Colonic mucosa (tissue), 4 donors: ENCODE data around the gene ADGRV1. TPM values are rescaled to one million over a fixed set of nuclear protein-coding genes. Genes with fewer than 3 reads are reported as not detected.

ENCODE experiments used
- DNase-seq: peaks from one replicate; pipeline ENCODE4 v3.0.0-alpha.2; 2020
- H3K27ac ChIP-seq: fragments of 200-600 bp; one replicate; pipeline ENCODE4 v1.8.0; 2021
- H3K27me3 ChIP-seq: fragments of 200-600 bp; one replicate; pipeline ENCODE4 v1.8.0; 2021
- H3K36me3 ChIP-seq: fragments of 200-600 bp; one replicate; pipeline ENCODE4 v1.8.0; 2021
- H3K4me1 ChIP-seq: fragments of 200-600 bp; one replicate; pipeline ENCODE4 v1.8.0; 2021; ENCODE audit warnings: mild to moderate bottlenecking
- H3K4me3 ChIP-seq: fragments of 200-600 bp; one replicate; pipeline ENCODE4 v1.8.0; 2021
- H3K9ac ChIP-seq, 2 donors: one replicate each; pipeline ENCODE4 v1.7.0; 2013; ENCODE audit warnings: control low read depth in 2 of 2, low read depth in 2 of 2, low read length in 2 of 2
- H3K9me3 ChIP-seq: fragments of 200-600 bp; one replicate; pipeline ENCODE4 v1.8.0; 2021
- CTCF ChIP-seq: fragments of 200-600 bp; IDR thresholded peaks from one replicate; pipeline ENCODE4 v1.8.0; 2022; ENCODE audit warnings: antibody characterized with exemption, mild to moderate bottlenecking
- intact Hi-C: fragments of 100-400 bp; cut with DNase I; formaldehyde crosslinking; loops from one replicate; pipeline ENCODE4 v1.14.1; 2022
- total RNA-seq, 2 donors: library from RNA; stranded (reverse); fragmentation: NEBNext Ultra II Directional in 1 of 2; extraction: Animal tissue kit (Norgen Biotek cat#: 25700) in 1 of 2; gene quantifications; one replicate each; pipeline ENCODE4 v1.2.1, GENCODE V29; 2021
- donor health status: healthy.
- donor health status: DM: no; HTN: no; CAD: no.
- donor health status: DM: no; HTN: no; CAD: no.

The ADGRV1 gene
- total RNA-seq, 2 donors from 2014 or later = 5.1 to 12.9 TPM

DNA sequence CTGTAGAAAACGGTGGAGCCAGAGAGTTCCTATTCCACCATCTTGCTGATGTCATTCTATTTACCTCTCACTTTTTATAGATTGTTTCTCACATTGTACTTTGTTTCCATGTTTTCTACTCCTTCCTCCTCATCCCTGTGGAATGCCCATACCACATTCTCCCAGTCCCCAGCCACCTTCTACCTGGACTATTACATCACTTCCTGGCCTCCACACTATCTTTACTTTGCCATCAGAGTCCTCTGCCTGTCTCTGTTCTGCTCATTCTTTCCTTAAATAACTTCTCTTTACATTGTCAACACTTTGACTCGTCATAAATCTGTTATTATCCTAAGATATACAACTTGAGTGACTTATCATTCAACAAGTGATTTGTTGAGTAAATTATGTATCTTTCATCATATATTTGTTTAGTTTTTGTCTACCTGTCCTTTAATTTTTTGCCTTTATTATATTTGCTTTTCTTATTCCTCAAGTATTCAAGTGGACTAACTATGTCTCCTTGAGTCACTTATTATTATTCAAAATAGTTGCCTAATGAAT, 182.5 kb downstream of the ADGRV1 start:
- Histone ChIP-seq H3K27me3 (no peaks in the 10 kb centered on the region), H3K36me3 (no peaks in the 10 kb centered on the region), H3K9ac (no peak overlapping the region), H3K4me1 (no peaks in the 10 kb centered on the region), H3K27ac (no peak overlapping the region), H3K4me3 (no peak overlapping the region), H3K9me3 (no peaks in the 10 kb centered on the region)
- no peak for DNase-seq
- intact Hi-C loops = no loop called here
- TF ChIP-seq CTCF = no peak

DNA sequence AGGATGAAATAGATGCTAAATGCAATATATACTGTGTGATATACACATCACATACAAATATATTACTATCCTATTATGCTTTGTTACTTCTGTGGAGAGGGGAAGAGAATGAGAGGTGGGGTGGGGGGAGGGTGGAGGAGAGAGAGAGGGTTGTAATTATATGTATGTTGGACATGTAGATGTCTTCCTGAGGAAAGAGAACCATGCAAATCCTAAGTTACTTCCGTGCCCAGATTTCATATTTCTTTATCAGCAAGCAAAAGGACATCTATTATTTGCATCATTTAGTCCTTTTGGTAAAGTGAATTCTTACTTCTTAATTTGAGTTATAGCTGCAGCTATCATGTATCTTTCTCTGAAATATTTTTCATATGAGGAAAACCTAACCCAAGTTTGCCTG, 187.5 kb downstream of the ADGRV1 start:
- no peaks in the 10 kb centered on the region for H3K4me1 ChIP-seq
- H3K27ac ChIP-seq = no peak overlapping the region
- intact Hi-C loops = no loop called here
- no peaks in the 10 kb centered on the region for H3K27me3 ChIP-seq
- no peak overlapping the region for H3K9ac ChIP-seq
- DNase-seq = no peak
- H3K4me3 ChIP-seq = no peak overlapping the region
- no peak for TF ChIP-seq CTCF
- no peaks in the 10 kb centered on the region for H3K9me3 ChIP-seq
- no peaks in the 10 kb centered on the region for H3K36me3 ChIP-seq

DNA sequence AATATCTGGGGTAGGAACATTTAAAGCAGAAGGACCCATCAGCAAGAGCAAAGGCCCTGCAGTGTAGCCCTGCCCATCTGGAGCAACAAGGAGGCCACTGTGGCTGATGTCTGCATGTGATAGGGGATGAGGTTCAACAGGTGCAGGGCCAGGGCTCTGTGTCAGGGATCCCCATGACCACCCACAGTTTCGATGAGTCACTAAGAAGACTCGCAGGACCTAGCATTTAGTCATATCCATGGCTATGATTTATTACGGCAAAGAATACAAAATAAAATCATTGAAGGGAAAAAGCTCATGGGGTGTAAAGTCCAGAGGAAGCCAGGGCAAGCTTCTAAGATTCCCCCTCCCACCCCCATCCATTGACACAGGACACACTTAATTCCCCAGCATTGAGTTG, 188.6 kb downstream of the ADGRV1 start:
- Histone ChIP-seq H3K36me3 (no peaks in the 10 kb centered on the region), H3K27me3 (no peaks in the 10 kb centered on the region), H3K4me3 (no peak overlapping the region), H3K4me1 (no peaks in the 10 kb centered on the region), H3K27ac (no peak overlapping the region), H3K9ac (no peak overlapping the region), H3K9me3 (no peaks in the 10 kb centered on the region)
- intact Hi-C loops = no loop called here
- DNase-seq = no peak
- no peak for TF ChIP-seq CTCF

DNA sequence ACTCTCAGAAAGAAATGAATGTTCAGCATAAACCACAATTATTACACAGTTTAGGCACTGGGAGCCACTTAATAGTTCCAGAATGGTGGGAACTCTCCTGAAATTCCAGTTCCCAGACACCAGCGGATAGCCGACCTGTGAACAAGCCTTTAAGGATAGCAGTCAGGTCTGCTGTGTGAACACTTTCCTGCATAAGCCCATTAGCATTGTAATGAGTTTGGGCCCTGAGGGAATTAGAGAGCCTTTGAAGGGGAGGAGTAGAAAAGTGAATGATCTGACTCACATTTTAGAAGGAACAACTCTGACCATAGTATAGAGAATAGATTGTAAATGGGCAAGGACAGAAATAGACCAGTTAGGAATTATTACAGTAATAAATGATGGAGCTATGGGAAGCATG, 189.1 kb downstream of the ADGRV1 start:
- Histone ChIP-seq H3K27me3 (no peaks in the 10 kb centered on the region), H3K4me1 (no peaks in the 10 kb centered on the region), H3K36me3 (no peaks in the 10 kb centered on the region), H3K4me3 (no peak overlapping the region), H3K9ac (no peak overlapping the region), H3K9me3 (no peaks in the 10 kb centered on the region), H3K27ac (no peak overlapping the region)
- TF ChIP-seq CTCF = no peak
- DNase-seq = no peak
- intact Hi-C loops = no loop called here

DNA sequence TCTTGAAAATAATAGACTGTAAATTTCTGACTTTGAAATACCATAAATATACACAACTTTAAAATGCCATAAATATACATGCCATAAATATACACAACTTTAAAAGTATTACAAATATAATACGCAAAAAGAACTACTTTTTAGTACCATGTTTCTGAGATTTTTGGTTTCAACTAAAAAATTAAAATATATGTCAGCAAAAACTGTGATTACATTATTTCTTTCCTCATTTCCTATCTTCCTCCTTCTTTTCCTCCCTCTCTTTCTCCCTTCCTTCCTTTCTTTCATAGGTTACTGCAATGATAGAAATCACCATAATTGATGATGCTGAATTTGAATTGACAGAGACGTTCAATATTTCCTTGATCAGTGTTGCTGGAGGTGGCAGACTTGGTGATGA, 200.5 kb downstream of the ADGRV1 start:
- Histone ChIP-seq H3K9ac (no peak overlapping the region), H3K27me3 (no peaks in the 10 kb centered on the region), H3K4me1 (no peaks in the 10 kb centered on the region), H3K4me3 (no peak overlapping the region), H3K27ac (no peak overlapping the region), H3K36me3 (no peaks in the 10 kb centered on the region), H3K9me3 (no peaks in the 10 kb centered on the region)
- TF ChIP-seq CTCF = no peak
- intact Hi-C loops = no loop called here
- no peak for DNase-seq
